HUDEP-2 (cell line): Measurements from ENCODE around the gene FITM1.

Experiments used
- DNase-seq, 76 experiments: peaks; one replicate each; lab custom pipeline; 2025; ENCODE audit not compliant: unreplicated experiment in 76 of 76; lab: John Stamatoyannopoulos, UW

FITM1 gene

DNA sequence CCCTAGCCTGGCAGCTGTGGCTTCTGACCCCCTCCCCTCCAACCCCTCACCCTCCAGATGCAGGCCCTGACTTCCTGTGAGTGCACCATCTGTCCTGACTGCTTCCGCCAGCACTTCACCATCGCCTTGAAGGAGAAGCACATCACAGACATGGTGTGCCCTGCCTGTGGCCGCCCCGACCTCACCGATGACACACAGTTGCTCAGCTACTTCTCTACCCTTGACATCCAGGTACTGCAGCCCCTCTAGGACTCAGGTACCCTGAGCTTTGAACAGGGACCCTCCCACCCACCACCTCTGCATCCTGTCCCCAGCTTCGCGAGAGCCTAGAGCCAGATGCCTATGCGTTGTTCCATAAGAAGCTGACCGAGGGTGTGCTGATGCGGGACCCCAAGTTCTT lies 24.6 kb downstream of the FITM1 start:
- DNase-seq, result no peak

GRCh38 chr14:24156840-24157239 lies 26.4 kb downstream of the FITM1 start:
- DNase-seq, result no peak

DNA sequence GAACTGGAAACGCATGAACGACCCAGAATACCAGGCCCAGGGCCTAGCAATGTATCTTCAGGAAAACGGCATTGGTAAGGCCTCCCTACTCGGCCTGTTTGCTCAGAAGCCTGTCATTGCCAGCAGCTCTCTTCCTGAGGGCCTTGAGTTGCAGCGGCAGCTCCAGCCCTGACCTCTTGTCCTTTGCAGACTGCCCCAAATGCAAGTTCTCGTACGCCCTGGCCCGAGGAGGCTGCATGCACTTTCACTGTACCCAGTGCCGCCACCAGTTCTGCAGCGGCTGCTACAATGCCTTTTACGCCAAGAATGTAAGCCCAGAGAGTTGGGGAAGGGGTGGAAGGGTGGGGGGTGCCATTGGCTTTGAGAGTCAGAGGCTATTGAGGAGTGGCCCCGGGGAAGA lies 26.9 kb downstream of the FITM1 start:
- DNase-seq, result no peak

DNA sequence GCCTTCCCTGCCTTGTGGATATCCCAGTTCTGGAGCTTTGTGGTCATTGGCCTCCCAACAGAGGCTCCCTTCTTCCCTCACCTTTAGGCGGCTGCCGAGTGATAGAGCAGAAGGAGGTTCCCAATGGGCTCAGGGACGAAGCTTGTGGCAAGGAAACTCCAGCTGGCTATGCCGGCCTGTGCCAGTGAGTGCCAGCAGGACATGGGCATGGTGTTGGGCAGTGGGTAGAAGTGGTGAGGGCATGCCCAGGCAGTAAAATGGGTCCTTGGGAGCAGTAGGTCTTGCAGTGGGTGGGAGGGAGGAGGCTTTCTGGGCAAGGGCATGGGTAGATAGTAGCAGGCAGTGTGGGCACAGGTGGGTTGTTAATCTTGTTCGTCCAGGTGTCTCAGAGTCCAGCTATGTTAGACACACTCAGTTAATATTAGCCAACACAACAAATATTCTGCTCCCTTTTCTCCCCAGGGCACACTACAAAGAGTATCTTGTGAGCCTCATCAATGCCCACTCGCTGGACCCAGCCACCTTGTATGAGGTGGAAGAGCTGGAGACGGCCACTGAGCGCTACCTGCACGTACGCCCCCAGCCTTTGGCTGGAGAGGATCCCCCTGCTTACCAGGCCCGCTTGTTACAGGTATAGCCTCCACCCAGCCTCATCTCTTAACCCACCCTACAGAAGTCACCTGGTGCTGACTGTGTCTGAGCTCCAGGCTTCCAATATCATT lies 29.5 kb downstream of the FITM1 start:
- DNase-seq, result no peak

DNA sequence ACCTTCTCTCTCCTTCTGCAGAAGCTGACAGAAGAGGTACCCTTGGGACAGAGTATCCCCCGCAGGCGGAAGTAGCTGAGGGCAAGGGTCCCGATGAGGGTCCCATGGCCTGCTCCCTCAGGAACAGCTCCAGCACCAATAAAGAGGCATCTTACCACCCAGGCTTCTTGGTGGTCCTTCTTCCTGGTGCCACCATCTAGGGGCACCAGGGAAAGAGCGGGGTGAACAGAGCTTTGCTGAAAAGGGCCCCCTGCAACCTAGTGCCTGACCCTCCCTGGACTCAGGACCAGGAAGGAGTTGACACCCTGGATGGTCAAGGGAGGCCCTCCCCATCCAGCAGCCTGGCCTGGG lies 30.0 kb downstream of the FITM1 start:
- DNase-seq, result no peak

- peak; percentile 33 to 99 (median 96) for DNase-seq
Observed at GRCh38 chr14:24160850-24161804, 30.7 kb downstream of the FITM1 start, which contains the start of gene IRF9. Gene IRF9, plus strand, starts transcription at chr14:24161265. Its CDS starts 880 bp downstream, at chr14:24162145.

GRCh38 chr14:24162093-24162492 lies 31.6 kb downstream of the FITM1 start:
- no peak for DNase-seq

- DNase-seq, result no peak
Observed at GRCh38 chr14:24164518-24164991, 34.1 kb downstream of the FITM1 start.

DNA sequence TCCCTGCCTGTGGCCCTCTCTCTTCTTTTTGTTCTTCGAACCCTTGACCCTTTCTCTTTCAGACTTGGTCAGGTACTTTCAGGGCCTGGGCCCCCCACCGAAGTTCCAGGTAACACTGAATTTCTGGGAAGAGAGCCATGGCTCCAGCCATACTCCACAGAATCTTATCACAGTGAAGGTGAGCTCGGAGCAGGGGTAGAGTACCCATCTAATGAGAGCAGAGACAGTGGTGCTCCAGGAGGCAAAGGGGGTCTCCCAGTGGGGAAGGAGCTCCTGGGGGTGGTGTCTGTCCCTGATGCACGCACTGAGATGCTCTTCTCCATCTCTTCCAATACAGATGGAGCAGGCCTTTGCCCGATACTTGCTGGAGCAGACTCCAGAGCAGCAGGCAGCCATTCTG lies 35.3 kb downstream of the FITM1 start:
- DNase-seq, result no peak

GRCh38 chr14:24167469-24168114 lies 37.1 kb downstream of the FITM1 start:
- DNase-seq, result no peak

DNA sequence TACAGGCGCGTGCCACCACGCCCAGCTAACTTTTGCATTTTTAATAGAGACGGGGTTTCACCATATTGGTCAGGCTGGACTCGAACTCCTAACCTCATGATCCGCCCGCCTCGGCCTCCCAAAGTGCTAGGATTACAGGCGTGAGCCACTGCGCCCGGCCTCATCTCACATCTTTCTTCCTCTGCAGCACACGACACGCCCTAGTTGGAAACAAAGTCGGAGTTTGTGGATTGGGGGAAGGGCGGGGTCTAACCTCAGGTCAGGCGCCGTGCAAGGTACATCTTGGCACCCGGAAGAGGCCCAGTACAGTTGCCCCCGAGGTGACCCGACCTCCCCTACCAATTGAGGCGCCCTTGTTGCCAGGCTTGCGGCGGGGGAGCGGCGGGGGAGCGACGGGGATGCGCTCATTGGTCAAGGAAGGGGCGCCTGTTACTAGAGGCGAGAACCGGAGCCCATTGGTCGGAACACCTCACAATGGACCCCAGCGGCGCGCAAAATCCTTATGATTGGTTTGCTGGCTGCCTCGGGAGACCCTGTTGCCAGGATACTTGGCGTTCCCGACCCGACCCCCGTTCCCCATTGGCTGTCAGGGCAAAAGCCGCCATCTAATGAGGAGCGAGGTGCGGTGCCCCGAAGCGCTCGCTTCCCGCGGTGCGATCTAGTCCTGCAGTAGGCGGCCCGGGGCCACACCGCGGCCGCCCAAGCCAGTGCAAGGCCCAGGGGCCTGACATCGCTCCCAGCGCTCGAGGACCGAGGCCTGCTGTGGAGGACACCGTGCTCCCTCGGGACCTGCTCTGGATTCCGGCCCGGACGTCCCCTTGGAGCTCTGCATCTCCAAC lies 41.2 kb downstream of the FITM1 start, which contains the start of gene REC8:
Gene REC8 (plus strand): TSS at position 659 of the 839 bp plus-strand sequence. CDS start 473 bp downstream, outside the sequence.
- peak in 59 of 76 experiments; percentile 15 to 96 (median 68) for DNase-seq

DNA sequence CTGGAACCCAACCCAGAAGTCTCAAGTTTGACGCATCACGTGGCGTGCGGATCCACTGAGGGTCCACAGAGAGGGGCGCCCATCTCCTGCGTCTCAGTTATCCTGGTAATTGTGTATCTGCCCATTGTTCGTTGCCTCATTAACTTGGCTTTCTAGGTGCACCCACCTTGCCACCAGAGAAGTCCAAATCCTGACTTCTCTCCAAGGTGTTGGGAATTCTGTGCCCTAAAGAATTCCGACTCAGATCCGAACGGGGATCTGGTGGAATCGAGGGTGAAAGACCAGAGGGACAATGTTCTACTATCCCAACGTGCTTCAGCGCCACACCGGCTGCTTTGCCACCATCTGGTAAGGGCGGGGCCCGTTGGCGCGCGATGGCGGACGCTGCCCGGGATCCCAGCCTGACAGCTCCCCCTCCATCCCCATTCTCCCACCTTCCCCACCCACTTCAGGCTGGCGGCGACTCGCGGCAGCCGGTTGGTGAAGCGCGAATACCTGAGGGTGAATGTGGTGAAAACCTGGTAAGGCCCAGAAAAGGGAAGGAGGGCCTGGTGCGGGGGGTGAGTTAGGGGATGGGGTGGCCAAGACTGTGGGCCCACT lies 41.9 kb downstream of the FITM1 start:
- no peak for DNase-seq

- DNase-seq, result no peak
Observed at GRCh38 chr14:24172871-24173281, 42.4 kb downstream of the FITM1 start.

DNA sequence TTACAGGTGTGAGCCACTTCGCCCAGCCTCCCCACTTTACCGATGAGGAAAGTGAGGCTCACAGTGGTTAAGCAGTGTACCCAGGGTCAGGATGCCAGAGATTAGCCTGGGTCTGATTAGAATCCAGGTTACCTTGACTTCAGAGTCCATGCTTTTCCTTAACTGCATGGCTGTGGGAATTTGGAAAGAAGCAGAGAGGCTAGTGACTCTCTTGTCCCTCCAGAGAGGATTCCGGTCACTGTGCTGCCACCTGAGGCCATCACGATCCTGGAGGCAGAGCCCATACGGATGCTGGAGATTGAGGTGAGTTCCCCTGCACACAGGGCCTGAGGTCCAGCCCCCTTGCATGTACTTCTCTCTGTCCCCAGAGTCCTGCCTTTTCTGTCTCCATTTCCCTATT lies 46.1 kb downstream of the FITM1 start:
- DNase-seq, result no peak

GRCh38 chr14:24177041-24177825 lies 46.8 kb downstream of the FITM1 start:
- no peak for DNase-seq

GRCh38 chr14:24177891-24178290 lies 47.4 kb downstream of the FITM1 start:
- no peak for DNase-seq

- DNase-seq, result no peak
Observed at GRCh38 chr14:24178399-24179178, 48.1 kb downstream of the FITM1 start.

DNA sequence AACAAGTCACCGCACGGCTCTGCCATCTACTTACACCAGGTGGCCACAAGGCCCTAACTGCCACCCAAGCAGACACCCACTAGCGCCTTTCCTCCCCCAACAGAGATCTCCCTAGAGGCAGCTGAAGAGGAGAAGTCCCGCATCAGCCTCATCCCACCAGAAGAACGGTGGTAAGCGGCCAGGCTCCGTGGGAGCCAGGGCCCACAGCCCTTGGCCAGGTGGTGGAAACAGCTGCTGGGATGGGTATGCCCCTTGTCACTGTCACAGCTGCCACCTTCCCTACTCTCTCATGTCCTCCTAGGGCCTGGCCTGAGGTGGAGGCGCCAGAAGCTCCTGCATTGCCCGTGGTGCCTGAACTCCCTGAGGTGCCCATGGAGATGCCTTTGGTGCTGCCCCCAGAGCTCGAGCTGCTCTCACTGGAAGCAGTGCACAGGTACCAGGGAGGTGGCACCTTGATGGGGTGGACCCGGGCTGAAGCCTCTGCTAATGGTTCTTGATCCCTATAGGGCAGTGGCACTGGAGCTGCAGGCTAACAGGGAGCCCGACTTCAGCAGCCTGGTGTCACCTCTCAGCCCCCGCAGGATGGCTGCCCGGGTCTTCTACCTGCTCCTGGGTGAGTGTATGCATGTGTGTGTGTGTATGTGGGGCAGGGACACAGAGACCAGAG lies 49.0 kb downstream of the FITM1 start:
- no peak for DNase-seq
